Nucleus accumbens (tissue), 56 donors: Measurements from ENCODE around the gene TNS3.

Experiments
- DNase-seq, 56 donors: peaks; one replicate each; lab custom pipeline; 2025; lab: John Stamatoyannopoulos, UW

Gene TNS3

GRCh38 chr7:47418601-47419309 is 163.2 kb downstream of the TNS3 start:
- no peak for DNase-seq

- DNase-seq = no peak
Measured at GRCh38 chr7:47416492-47417480, 165.1 kb downstream of the TNS3 start.

DNA sequence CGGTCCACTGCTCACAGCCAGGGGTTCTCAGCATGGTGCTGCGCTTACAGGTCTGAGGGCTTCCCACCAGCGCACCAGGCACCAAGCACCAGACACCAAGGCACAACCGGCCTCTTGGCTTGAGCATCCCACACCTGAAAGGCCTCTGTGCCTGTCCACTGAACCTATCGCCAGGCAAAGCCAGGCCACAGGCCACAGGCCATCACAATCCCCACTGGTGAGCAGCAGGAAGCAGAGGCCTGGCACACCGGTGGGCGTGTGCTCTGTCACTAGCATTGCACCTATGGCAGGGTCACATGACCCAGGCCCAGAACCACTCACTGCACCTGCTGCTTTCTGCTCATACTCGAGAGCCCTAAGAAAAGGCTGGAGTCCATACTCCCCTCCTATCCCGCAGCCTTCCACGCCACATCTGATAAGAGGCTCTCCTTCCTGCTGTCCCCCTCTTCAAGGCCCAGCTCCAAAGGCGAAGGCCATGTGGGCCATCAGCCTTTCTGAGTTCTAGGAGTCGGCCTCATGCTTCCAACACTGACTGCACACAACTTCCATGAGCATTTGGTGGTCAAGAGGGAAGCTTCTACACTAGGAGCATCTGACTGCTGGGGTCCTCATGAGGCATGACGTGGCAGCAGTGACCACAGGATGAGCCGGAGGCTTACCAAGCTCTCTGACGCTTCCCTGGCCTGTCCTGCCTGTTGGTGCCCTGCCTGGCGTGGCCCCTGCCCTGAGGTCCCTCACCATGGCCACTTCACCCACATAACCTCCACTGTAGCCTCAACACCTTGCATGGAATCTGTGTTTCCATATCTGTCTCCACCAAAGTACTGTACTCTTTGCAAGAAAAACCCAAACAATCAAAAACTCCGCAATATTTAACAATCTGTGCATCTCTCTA is 166.3 kb downstream of the TNS3 start:
- DNase-seq = no peak

DNA sequence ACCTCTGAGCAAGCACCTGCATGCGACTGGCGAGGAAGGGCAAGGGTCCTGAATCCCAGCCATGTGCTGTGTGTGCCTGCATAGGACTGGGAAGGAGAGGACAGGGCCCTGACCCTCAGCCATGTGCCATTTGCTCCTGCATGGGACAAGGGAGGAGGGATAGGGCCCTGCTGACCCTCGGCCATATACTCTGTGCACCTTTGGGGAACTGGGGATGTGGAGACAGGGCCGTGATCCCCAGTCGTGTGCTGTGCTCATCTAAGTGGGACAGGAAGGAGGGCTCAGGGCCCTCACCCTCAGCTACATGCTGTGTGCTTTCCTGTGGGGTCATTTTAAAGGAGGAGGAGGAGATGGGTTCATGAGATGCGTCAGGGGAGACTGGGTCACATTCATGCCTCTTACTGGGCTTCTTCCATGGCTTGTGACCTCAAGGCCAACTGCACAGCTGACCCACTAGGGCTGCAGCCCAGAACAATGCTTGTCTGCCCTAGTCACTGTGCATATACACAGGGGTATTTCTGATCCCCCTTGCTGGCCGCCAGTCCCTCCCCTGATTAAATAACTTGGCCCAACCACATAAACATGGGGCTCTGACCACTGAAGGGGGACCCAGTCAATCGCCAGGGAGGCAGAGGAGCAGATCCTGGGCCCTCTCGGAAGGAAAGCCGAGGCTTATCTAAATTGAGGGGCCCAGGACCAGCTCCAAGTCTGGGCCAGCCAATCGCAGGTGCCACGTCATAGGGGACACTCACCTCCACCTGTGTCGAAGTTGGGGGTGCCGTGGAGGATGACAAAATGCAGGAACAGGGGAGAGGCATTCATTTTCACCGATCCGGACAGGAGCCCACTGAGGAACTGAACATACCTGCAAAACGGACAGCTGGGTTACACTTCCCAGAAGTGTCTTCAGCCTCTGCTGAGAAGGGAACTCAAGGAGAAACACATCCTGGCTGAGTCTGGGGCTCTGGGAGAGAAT is 167.3 kb downstream of the TNS3 start:
- DNase-seq = no peak

- DNase-seq = no peak
Measured at GRCh38 chr7:47413526-47414341, 168.2 kb downstream of the TNS3 start.

DNA sequence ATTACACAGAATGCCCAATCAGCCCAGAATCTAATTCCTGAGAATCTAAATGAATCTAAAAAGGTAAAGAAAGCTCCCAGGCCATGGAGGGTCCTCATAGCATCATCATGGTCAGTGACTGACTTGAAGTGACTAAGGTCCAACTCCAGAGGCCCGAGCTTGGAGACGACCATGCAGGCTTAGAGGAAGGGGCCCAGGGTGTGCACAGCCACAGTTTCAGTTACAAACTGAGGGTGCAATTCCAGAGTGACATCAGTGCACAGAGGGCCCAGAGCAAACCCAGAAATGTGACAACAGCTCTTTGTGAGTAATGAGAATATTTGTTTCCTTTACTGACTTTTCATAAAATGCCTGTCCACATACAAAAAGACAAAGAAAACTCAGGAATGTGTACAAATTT is 170.0 kb downstream of the TNS3 start:
- no peak for DNase-seq

GRCh38 chr7:47411281-47411869 is 170.5 kb downstream of the TNS3 start:
- no peak for DNase-seq

DNA sequence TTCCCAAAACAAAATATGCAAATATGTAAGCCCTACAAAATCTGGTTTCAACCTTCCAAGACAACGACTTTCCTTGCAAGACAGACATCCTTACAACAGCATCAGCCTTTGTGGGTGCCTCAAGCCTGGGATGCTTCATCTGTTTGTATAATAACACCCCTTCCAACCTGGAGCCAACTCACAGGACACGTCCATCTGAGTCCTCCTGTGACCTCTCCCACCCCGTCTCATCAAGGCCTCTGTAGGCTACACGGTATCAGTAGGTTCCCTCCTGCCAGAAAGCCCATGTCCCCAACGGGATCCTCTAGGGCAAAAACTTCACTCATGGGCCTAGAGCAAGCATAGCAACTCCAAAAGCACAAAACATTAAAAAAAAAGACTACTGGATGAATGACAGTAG is 173.2 kb downstream of the TNS3 start:
- no peak for DNase-seq

- no peak for DNase-seq
Measured at GRCh38 chr7:47407821-47408674, 173.9 kb downstream of the TNS3 start.

- no peak for DNase-seq
Measured at GRCh38 chr7:47407136-47407535, 174.8 kb downstream of the TNS3 start.

GRCh38 chr7:47406801-47407129 is 175.1 kb downstream of the TNS3 start:
- DNase-seq = no peak

- DNase-seq = peak in 21 of 56 donors; percentile 9 to 75 (median 29)
Measured at GRCh38 chr7:47405921-47406800, 175.8 kb downstream of the TNS3 start.

DNA sequence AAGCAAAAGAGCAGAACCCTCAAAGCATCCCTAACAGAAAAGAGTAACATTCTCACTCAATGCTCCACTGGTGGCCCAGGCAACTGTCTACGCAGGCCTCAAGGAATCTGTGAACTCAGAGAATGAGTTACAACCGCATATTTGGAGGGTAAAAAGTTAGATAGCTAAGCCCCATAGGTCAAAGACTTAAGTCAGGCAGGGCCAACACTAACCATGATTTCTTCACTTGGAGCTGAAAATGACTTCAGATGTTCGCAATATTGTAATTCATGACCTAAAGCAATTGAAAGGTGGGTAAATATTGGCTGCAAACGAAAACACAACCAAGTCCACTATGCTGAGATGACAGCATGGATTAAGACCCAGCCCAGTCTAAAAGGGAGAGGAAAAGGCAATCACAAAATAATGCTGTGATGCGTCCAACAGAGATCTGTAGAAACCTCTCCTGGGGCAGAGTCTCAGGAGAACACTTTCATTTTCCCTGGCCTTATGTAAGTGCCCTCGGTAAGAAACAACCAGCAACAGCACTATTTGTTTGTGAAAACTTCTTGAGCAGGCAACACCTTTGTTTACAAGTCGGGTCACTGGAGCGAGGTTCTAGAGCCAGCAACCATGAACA is 176.5 kb downstream of the TNS3 start:
- no peak for DNase-seq

- no peak for DNase-seq
Measured at GRCh38 chr7:47404010-47404409, 177.9 kb downstream of the TNS3 start.

GRCh38 chr7:47402941-47403866 is 178.7 kb downstream of the TNS3 start:
- no peak for DNase-seq
